GM12878 (cell line): ENCODE data around the gene NAT9. TPM values are rescaled to one million over a fixed set of nuclear protein-coding genes. Genes with fewer than 3 reads are reported as not detected.

Source experiments
- ATAC-seq: fragments of 200-7000 bp; cut with Tn5 transposase; 3 replicates; pipeline ENCODE4 v1.9.1; 2020; ENCODE audit warnings: mild to moderate bottlenecking, moderate library complexity
- BruUV-seq: library from RNA; stranded (reverse); fragments of 400-500 nt; replicated peaks from 2 replicates; lab custom pipeline; 2021; lab: Mats Ljungman, UMichigan
- CTCF ChIA-PET: fragments of 300-600 bp; sonication (Branson Sonifier 250); formaldehyde crosslinking; extraction: SDS; loops from one replicate; lab custom pipeline; 2021; ENCODE audit warnings: inconsistent platforms; lab: Yijun Ruan, JAX
- POLR2A ChIA-PET: fragments of 350-600 bp; formaldehyde crosslinking; extraction: SDS; loops from one replicate; lab custom pipeline; 2021; ENCODE audit warnings: inconsistent platforms; lab: Charles Lee
- RAD21 ChIA-PET: fragments of 300-600 bp; sonication (Branson Sonifier 250); formaldehyde crosslinking; loops from one replicate; lab custom pipeline; 2023; ENCODE audit warnings: antibody characterized with exemption; ENCODE audit not compliant: unreplicated experiment; lab: Charles Lee
- SMC1A ChIA-PET: fragments of 300-600 bp; sonication (Branson Sonifier 250); formaldehyde crosslinking; loops from one replicate; lab custom pipeline; 2023; ENCODE audit not compliant: unreplicated experiment, uncharacterized antibody; lab: Charles Lee
- DNase-seq: peaks from one replicate; pipeline ENCODE4 v3.0.0-alpha.2; 2011; ENCODE audit warnings: low read depth, low spot score
- FAIRE-seq: peaks from 3 replicates; lab custom pipeline; 2011; peaks lifted over from hg19 to GRCh38; lab: Jason Lieb, UNC
- H2AFZ ChIP-seq: 2 replicates; pipeline ENCODE4 v1.6.0; 2011; ENCODE audit warnings: low read depth, low read length, control low read depth; ENCODE audit not compliant: control insufficient read depth
- H3K27ac ChIP-seq: 2 replicates; pipeline ENCODE4 v1.5.1; 2011; ENCODE audit warnings: control low read depth; ENCODE audit not compliant: control insufficient read depth, insufficient read depth
- H3K27me3 ChIP-seq, 2 experiments: replicated peaks in 1 of 2; 2 replicates each; pipeline versions ENCODE4 v1.6.0 to v1.6.1; 2011; ENCODE audit warnings: low read length in 1 of 2; ENCODE audit not compliant: control insufficient read depth in 2 of 2, insufficient read depth in 2 of 2
- H3K36me3 ChIP-seq, 2 experiments: 2 replicates each; pipeline ENCODE4 v1.5.1; 2011; ENCODE audit warnings: low read length in 1 of 2; ENCODE audit not compliant: control insufficient read depth in 2 of 2, insufficient read depth in 2 of 2
- H3K4me1 ChIP-seq: 2 replicates; pipeline ENCODE4 v1.6.1; 2011; ENCODE audit warnings: mild to moderate bottlenecking, low read length, moderate library complexity, mixed read lengths; ENCODE audit not compliant: control insufficient read depth, insufficient read depth
- H3K4me2 ChIP-seq: 2 replicates; pipeline ENCODE4 v1.6.0; 2011; ENCODE audit warnings: control low read depth; ENCODE audit not compliant: control insufficient read depth, insufficient read depth
- H3K4me3 ChIP-seq: fragments of 200-600 bp; sonication (generic); 2 replicates; pipeline ENCODE4 v1.5.1; 2016
- H3K79me2 ChIP-seq: 2 replicates; pipeline ENCODE4 v1.6.0; 2011; ENCODE audit warnings: low read length; ENCODE audit not compliant: control insufficient read depth, insufficient read depth
- H3K9ac ChIP-seq: 2 replicates; pipeline ENCODE4 v1.8.0; 2011; ENCODE audit warnings: low read length, control low read depth, mixed read lengths; ENCODE audit not compliant: control insufficient read depth, insufficient read depth
- H3K9me3 ChIP-seq: replicated peaks from 3 replicates; pipeline ENCODE4 v1.5.1; 2011; ENCODE audit warnings: mild to moderate bottlenecking, low read length; ENCODE audit not compliant: control insufficient read depth, insufficient read depth
- H4K20me1 ChIP-seq: 2 replicates; pipeline ENCODE4 v1.6.0; 2011; ENCODE audit not compliant: control insufficient read depth, insufficient read depth
- SKIL ChIP-seq: fragments of 450-650 bp; IDR thresholded peaks from 2 replicates; pipeline ENCODE4 v1.6.1; 2017; ENCODE audit warnings: mild to moderate bottlenecking, low read depth, inconsistent platforms; ENCODE audit not compliant: poor library complexity, severe bottlenecking
- WGBS: methylation state at CpG from one replicate; pipeline ENCODE4 v1.1.6; 2016; ENCODE audit warnings: low lambda C conversion rate; ENCODE audit not compliant: insufficient replicate concordance, insufficient coverage; ENCODE audit errors: missing lambda C conversion rate; 5-methylcytosine and 5-hydroxymethylcytosine counted together
- in situ Hi-C: fragments of 300-500 bp; cut with MboI; formaldehyde crosslinking; loops from 9 replicates; pipeline ENCODE4 v1.14.3; 2018; ENCODE audit warnings: mixed read lengths
- intact Hi-C: fragments of 100-400 bp; cut with micrococcal nuclease; formaldehyde crosslinking; loops from one replicate; pipeline ENCODE4 v1.14.2; 2022; ENCODE audit not compliant: unreplicated experiment
- polyA plus RNA-seq, 11 experiments: library from polyadenylated mRNA; depleted of rRNA in 4 of 11; unstranded in 6 of 11; stranded (reverse) in 5 of 11; fragments of >200 nt; fragmentation: Nextera tagmentation in 4 of 11; fragmentation: Illumina TruSeq in 1 of 11; extraction: Ambion mirVana in 4 of 11; extraction: Trizol in 1 of 11; gene quantifications; 1 replicate in 1 of 11; 2 replicates in 10 of 11; pipeline versions ENCODE4 v1.2.1 to v1.2.3, GENCODE V29; 2011 to 2016; ENCODE audit warnings: inconsistent platforms in 2 of 11, missing spikeins in 2 of 11, low read depth in 1 of 11
- total RNA-seq, 4 experiments: library from RNA; depleted of rRNA in 3 of 4; stranded (reverse); fragments of >200 nt in 3 of 4; fragmentation: Illumina TruSeq in 1 of 4; extraction: Trizol in 1 of 4; gene quantifications; 2 replicates each; pipeline versions ENCODE4 v1.2.1 to v1.2.3, GENCODE V29; 2013 to 2021

NAT9 gene
- total and polyA plus RNA-seq, 10 of the 15 experiments (the other 5 are each of a cell fraction or from before 2014, with no cell fraction given): 3.5 to 45.3 (median 27.3) TPM

DNA sequence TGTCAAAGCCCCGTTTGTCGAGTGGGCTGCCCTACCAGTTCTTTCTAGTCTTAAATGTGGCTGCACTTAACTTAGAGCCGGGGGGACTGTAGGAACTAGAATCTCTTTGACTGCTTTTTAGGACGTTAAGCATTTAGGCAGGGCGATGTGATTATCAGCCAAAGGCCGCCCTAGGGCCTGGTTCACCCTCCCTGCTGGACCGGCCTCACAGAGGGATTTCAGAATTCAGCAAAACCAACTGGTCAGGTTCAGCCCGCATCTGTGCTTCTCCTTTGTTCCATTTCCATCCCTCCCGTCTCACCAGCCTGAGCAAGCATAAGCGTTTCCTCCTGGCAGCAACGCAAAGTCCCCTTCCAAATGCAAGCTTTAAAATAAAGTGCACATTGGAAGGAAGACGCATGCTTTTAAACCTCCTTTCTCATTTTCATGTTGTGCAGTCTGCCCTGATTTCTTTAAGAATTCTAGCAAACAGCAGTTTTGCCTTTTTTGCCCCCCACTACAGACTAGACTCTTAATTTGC is 16.5 kb upstream of the NAT9 start:
- CTCF ChIA-PET: interaction anchor here (1.0 to 5.4 kb wide), 11 partner anchors 9 to 169 kb away, joined by 3 to 90 read pairs (median 9); partner anchors contain the start of genes NAT9 and RAB37
- peaks cover 4% of the 10 kb centered on the region for H4K20me1 ChIP-seq
- 83% methylated on average over 12 of the region's 12 CpGs for WGBS
- FAIRE-seq: no peak
- no peak for TF ChIP-seq SKIL
- TF ChIP-seq, all 136 proteins: peak for 0
- peaks cover 4 to 8% of the 10 kb centered on the region in 2 experiments; a peak in 3 of 4 replicates for H3K36me3 ChIP-seq
- RAD21 ChIA-PET: interaction anchor here (1.0 to 3.6 kb wide), 3 partner anchors 46 to 169 kb away, joined by 4 to 19 read pairs (median 6); no protein-coding TSS in a partner anchor
- no peak overlapping the region for H3K27ac ChIP-seq
- no peaks in the 10 kb centered on the region for H3K9me3 ChIP-seq
- in situ Hi-C loops (loop anchor here (5.0 kb wide), 1 partner anchor 65 kb away; the partner anchor contains the start of gene GRIN2C), intact Hi-C loops (loop anchor here (5.0 kb wide), 1 partner anchor 165 kb away; no protein-coding TSS in a partner anchor)
- no peak for ATAC-seq
- H3K27me3 ChIP-seq: no peaks in the 10 kb centered on the region
- H3K9ac ChIP-seq: no peak overlapping the region
- H3K4me1 ChIP-seq: no peaks in the 10 kb centered on the region
- no TSS peak for BruUV-seq
- no peaks in the 10 kb centered on the region for H3K79me2 ChIP-seq
- SMC1A ChIA-PET: interaction anchor here (1.1 to 3.0 kb wide), 4 partner anchors 55 to 168 kb away, joined by 3 to 16 read pairs (median 6); partner anchors contain the start of gene RAB37
- H3K4me3 ChIP-seq: no peak overlapping the region
- POLR2A ChIA-PET: no interaction called here
- DNase-seq: no peak
- H3K4me2 ChIP-seq: no peak overlapping the region
- H2AFZ ChIP-seq: no peak overlapping the region
